A673 (cell line): Measurements from ENCODE around the gene SMC5. TPM values are rescaled to one million over a fixed set of nuclear protein-coding genes. Genes with fewer than 3 reads are reported as not detected.

Experiments
- BruUV-seq: library from RNA; stranded (reverse); fragments of 400-500 nt; replicated peaks from 2 replicates; lab custom pipeline; 2021; lab: Mats Ljungman, UMichigan
- CTCF ChIA-PET: fragments of 300-600 bp; sonication (Branson Sonifier 250); formaldehyde crosslinking; loops from one replicate; lab custom pipeline; 2022; ENCODE audit warnings: antibody characterized with exemption; lab: Charles Lee
- POLR2A ChIA-PET: fragments of 300-600 bp; sonication (Branson Sonifier 250); formaldehyde crosslinking; loops from one replicate; lab custom pipeline; 2022; ENCODE audit warnings: antibody characterized with exemption; ENCODE audit not compliant: low non-redundant PET; lab: Charles Lee
- DNase-seq: peaks from one replicate; pipeline ENCODE4 v3.0.0-alpha.2; 2015; ENCODE audit warnings: low spot score
- H3K27ac ChIP-seq: fragments of 200-600 bp; sonication (generic); 2 replicates; pipeline ENCODE4 v1.5.1; 2016; ENCODE audit warnings: mixed run types, low read depth, mild to moderate bottlenecking, mixed read lengths, antibody characterized with exemption, low read length; ENCODE audit not compliant: poor library complexity, severe bottlenecking
- H3K27me3 ChIP-seq: fragments of 200-600 bp; sonication (generic); replicated peaks from 2 replicates; pipeline ENCODE4 v1.6.1; 2017; ENCODE audit warnings: mixed run types, low read depth, mild to moderate bottlenecking, mixed read lengths, antibody characterized with exemption, low read length; ENCODE audit not compliant: insufficient read depth, poor library complexity
- H3K36me3 ChIP-seq: fragments of 200-600 bp; sonication (generic); 2 replicates; pipeline ENCODE4 v1.6.1; 2016; ENCODE audit warnings: mixed run types, mild to moderate bottlenecking, mixed read lengths, antibody characterized with exemption, low read length; ENCODE audit not compliant: insufficient read depth, poor library complexity, severe bottlenecking
- H3K4me1 ChIP-seq: fragments of 200-600 bp; sonication (generic); 2 replicates; pipeline ENCODE4 v1.6.1; 2017; ENCODE audit warnings: mixed run types, mild to moderate bottlenecking, mixed read lengths, antibody characterized with exemption, low read length; ENCODE audit not compliant: insufficient read depth, poor library complexity, severe bottlenecking
- H3K4me3 ChIP-seq: fragments of 200-600 bp; sonication (generic); 2 replicates; pipeline ENCODE4 v1.5.1; 2016; ENCODE audit warnings: low read depth, mixed run types, mild to moderate bottlenecking, mixed read lengths, low read length; ENCODE audit not compliant: poor library complexity, severe bottlenecking
- H3K9me3 ChIP-seq: fragments of 200-600 bp; sonication (generic); 2 replicates; pipeline ENCODE4 v1.6.1; 2016; ENCODE audit warnings: mixed run types, low read depth, mild to moderate bottlenecking, mixed read lengths, antibody characterized with exemption, low read length; ENCODE audit not compliant: poor library complexity, severe bottlenecking
- EZH2 ChIP-seq: fragments of 200-600 bp; sonication (generic); IDR thresholded peaks from 2 replicates; pipeline ENCODE4 v1.6.1; 2017; ENCODE audit warnings: borderline replicate concordance, low read depth, mild to moderate bottlenecking, mixed read lengths, antibody characterized with exemption, low read length; ENCODE audit not compliant: poor library complexity, severe bottlenecking
- intact Hi-C: fragments of 100-400 bp; cut with micrococcal nuclease; formaldehyde crosslinking; loops from one replicate; pipeline ENCODE4 v1.10.0; 2022; ENCODE audit not compliant: unreplicated experiment
- total RNA-seq: library from RNA; stranded (reverse); gene quantifications from 2 replicates; pipeline ENCODE4 v1.2.3, GENCODE V29; 2021
- TF ChIP-seq, protein P1 (sequence below): fragments of 300-800, 200-600 bp; sonication (generic); conservative IDR thresholded peaks from 2 replicates; pipeline ENCODE4 v1.5.1; 2017; ENCODE audit warnings: low read depth, mild to moderate bottlenecking, antibody characterized with exemption, low read length, moderate library complexity, mixed read lengths

Gene SMC5
- total RNA-seq, 1 experiment from 2014 or later: 26.5 TPM

DNA sequence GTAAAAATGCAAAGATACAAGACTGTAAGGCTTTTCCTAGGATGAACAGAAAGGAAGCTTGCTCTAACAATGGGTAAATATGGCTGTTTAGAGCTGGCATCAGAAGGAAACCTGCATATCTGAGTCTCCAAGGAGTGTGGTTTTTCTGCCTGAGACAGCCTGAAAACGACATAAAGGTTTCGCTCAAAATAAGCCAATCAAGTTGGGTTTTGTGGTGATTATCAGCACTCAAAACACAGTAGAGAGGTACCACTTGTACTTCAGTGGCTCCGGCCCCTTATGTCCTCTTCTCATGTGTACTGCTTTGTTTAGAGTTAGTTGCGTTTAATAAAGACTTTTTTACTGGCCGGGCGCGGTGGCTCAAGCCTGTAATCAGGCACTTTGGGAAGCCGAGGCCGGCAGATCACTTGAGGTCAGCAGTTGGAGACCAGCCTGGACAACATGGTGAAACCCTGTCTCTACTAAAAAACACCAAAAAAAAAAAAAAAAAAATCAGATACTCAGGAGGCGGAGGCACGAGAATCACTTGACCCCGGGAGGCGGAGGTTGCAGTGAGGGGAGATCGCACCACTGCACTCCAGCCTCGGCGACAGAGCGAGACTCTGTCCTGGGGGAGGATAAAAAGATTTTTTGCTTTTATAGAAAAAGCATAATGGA is 116.3 kb downstream of the SMC5 start:
- Histone ChIP-seq H3K9me3 (no peaks in the 10 kb centered on the region), H3K4me3 (no peak overlapping the region), H3K27me3 (no peaks in the 10 kb centered on the region), H3K36me3 (no peaks in the 10 kb centered on the region), H3K27ac (no peak overlapping the region), H3K4me1 (no peaks in the 10 kb centered on the region)
- BruUV-seq: no TSS peak
- ChIA-PET CTCF (no interaction called here), POLR2A (no interaction called here)
- intact Hi-C loops: loop anchor here (5.0 kb wide), 1 partner anchor 72 kb away; no protein-coding TSS in a partner anchor
- TF ChIP-seq EZH2: no peak
- TF ChIP-seq, protein P1, sequence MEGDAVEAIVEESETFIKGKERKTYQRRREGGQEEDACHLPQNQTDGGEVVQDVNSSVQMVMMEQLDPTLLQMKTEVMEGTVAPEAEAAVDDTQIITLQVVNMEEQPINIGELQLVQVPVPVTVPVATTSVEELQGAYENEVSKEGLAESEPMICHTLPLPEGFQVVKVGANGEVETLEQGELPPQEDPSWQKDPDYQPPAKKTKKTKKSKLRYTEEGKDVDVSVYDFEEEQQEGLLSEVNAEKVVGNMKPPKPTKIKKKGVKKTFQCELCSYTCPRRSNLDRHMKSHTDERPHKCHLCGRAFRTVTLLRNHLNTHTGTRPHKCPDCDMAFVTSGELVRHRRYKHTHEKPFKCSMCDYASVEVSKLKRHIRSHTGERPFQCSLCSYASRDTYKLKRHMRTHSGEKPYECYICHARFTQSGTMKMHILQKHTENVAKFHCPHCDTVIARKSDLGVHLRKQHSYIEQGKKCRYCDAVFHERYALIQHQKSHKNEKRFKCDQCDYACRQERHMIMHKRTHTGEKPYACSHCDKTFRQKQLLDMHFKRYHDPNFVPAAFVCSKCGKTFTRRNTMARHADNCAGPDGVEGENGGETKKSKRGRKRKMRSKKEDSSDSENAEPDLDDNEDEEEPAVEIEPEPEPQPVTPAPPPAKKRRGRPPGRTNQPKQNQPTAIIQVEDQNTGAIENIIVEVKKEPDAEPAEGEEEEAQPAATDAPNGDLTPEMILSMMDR: no peak
- DNase-seq: no peak

DNA sequence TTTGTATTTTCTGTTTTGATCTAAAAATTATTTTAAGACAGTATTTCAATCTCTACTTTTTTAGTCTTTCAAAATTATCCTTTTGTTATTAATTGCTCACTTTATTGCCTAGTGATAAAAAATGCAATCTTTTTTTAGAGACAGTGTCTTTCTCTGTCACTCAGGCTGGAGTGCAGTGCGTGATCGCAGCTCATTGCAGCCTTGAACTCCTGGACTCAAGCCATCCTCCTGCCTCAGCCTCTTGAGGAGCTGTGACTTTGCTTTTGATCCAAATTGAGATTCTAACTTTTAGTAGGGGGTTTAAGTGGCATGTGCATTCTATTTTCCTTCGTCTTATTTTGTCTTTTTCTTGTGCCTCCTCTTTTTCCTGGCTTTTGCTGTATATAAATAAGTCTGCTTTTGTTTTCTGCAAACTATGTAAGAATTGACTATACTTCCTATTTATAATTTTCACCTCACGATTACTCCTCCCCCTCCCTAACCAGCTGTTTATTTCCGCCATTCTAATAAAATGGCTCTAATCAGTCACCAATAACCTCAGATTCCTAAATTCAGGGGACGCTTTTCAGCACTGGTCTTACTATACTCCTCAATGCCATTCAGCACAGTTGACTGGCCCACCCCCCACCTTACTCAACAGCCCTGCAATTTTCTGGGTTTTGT is 123.4 kb downstream of the SMC5 start:
- H3K9me3 ChIP-seq: no peaks in the 10 kb centered on the region
- TF ChIP-seq, protein P1: no peak
- no peak for TF ChIP-seq EZH2
- no peak for DNase-seq
- intact Hi-C loops: no loop called here
- H3K27me3 ChIP-seq: no peaks in the 10 kb centered on the region
- H3K4me3 ChIP-seq: no peak overlapping the region
- BruUV-seq: no TSS peak
- POLR2A ChIA-PET: no interaction called here
- no peak overlapping the region for H3K27ac ChIP-seq
- no peaks in the 10 kb centered on the region for H3K4me1 ChIP-seq
- CTCF ChIA-PET: no interaction called here
- H3K36me3 ChIP-seq: no peaks in the 10 kb centered on the region

DNA sequence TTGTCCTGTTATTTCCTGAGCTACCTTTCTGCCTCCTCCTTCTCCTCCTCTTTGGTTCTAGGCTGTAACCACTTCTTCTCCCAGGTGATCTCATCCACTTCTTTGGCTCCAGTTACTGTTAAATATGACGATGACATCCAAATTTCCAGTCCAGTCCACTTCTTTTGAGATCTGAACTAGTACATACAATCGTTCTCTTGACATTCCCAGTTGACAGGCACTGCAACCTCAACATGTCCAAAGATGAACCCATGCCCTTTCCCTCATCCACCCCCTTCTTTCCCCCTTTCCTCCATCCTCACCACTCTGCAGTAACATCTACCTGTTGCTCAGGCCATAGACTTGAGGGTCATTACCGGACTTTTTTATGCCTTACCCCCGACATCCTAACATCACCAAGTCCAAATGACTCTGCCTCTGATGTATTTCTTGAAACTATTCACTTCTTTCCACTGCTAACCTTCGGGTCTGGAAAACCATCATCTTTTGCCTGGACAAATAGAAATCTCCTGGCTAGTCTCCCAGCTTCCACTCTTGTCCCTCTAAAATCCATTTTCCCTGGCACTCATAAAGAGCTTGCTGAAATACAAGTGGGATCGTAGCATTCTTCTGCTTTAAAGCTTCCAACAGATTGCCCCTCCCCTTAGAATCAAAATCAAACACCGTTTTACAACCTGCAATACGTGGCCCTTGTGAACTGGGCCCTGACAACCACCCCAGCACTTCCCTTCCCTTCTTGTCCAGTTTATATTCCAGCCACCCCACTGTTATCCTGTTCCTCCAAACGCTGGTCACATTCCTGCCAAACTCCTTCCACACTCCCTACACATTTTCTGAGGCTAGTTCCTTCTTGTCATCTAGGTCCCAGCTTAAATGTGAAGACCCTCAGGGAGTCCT is 124.2 kb downstream of the SMC5 start:
- CTCF ChIA-PET: no interaction called here

More for the DNA sequence above, 124.2 kb downstream of the SMC5 start:
- H3K27me3 ChIP-seq: no peaks in the 10 kb centered on the region
- intact Hi-C loops: no loop called here
- no peak overlapping the region for H3K27ac ChIP-seq
- H3K4me3 ChIP-seq: no peak overlapping the region
- BruUV-seq: no TSS peak
- DNase-seq: no peak
- no peaks in the 10 kb centered on the region for H3K36me3 ChIP-seq
- POLR2A ChIA-PET: no interaction called here
- no peaks in the 10 kb centered on the region for H3K4me1 ChIP-seq
- no peaks in the 10 kb centered on the region for H3K9me3 ChIP-seq
- no peak for TF ChIP-seq EZH2
- TF ChIP-seq, protein P1: no peak
